Trophoblast cell (in vitro differentiated cells and primary cell): ENCODE results near the gene IL1RN.

Experiments used
- DNase-seq, 2 donors: peaks; one replicate each; pipeline ENCODE4 v3.0.0-alpha.2; 2016
- H2AFZ ChIP-seq: 2 replicates; pipeline ENCODE4 v1.6.1; 2013; ENCODE audit warnings: low read length, moderate library complexity, mild to moderate bottlenecking; ENCODE audit not compliant: insufficient read depth, poor library complexity
- H2AK5ac ChIP-seq: 2 replicates; pipeline ENCODE4 v1.6.1; 2013; ENCODE audit warnings: mild to moderate bottlenecking, low read length
- H2BK120ac ChIP-seq: 2 replicates; pipeline ENCODE4 v1.6.1; 2013; ENCODE audit warnings: low read length, mild to moderate bottlenecking, moderate library complexity; ENCODE audit not compliant: insufficient read depth, poor library complexity
- H2BK12ac ChIP-seq: 2 replicates; pipeline ENCODE4 v1.6.1; 2013; ENCODE audit warnings: mild to moderate bottlenecking, low read length, moderate library complexity
- H2BK5ac ChIP-seq: 2 replicates; pipeline ENCODE4 v1.6.1; 2013; ENCODE audit warnings: low read length, low read depth, moderate library complexity, mild to moderate bottlenecking; ENCODE audit not compliant: poor library complexity
- H3K14ac ChIP-seq: 2 replicates; pipeline ENCODE4 v1.6.1; 2013; ENCODE audit warnings: mild to moderate bottlenecking, low read length
- H3K18ac ChIP-seq: 2 replicates; pipeline ENCODE4 v1.6.1; 2013; ENCODE audit warnings: mild to moderate bottlenecking, low read length
- H3K23ac ChIP-seq: 2 replicates; pipeline ENCODE4 v1.6.1; 2013; ENCODE audit warnings: low read length
- H3K27ac ChIP-seq: 2 replicates; pipeline ENCODE4 v1.5.1; 2013; ENCODE audit warnings: low read depth, mild to moderate bottlenecking, inconsistent platforms, low read length, moderate library complexity
- H3K27me3 ChIP-seq: 2 replicates; pipeline ENCODE4 v1.6.1; 2013; ENCODE audit warnings: inconsistent platforms, mild to moderate bottlenecking, low read length, moderate library complexity; ENCODE audit not compliant: insufficient read depth
- H3K36me3 ChIP-seq, 2 experiments: 1 replicate in 1 of 2; 2 replicates in 1 of 2; pipeline ENCODE4 v1.6.1; 2013; ENCODE audit warnings: low read length in 2 of 2, mild to moderate bottlenecking in 2 of 2, moderate library complexity in 1 of 2; ENCODE audit not compliant: insufficient read depth in 2 of 2, control insufficient read depth in 1 of 2
- H3K4ac ChIP-seq: 2 replicates; pipeline ENCODE4 v1.6.1; 2013; ENCODE audit warnings: low read depth, mild to moderate bottlenecking, low read length, moderate library complexity
- H3K4me1 ChIP-seq, 2 experiments: 1 replicate in 1 of 2; 2 replicates in 1 of 2; pipeline ENCODE4 v1.6.1; 2013; ENCODE audit warnings: low read length in 2 of 2, mild to moderate bottlenecking in 2 of 2, moderate library complexity in 1 of 2; ENCODE audit not compliant: insufficient read depth in 2 of 2, control insufficient read depth in 1 of 2
- H3K4me2 ChIP-seq: 2 replicates; pipeline ENCODE4 v1.6.1; 2013; ENCODE audit warnings: inconsistent platforms, mild to moderate bottlenecking, low read length, moderate library complexity
- H3K4me3 ChIP-seq: 2 replicates; pipeline ENCODE4 v1.5.1; 2013; ENCODE audit warnings: mild to moderate bottlenecking, low read depth, low read length, inconsistent platforms
- H3K79me1 ChIP-seq: one replicate; pipeline ENCODE4 v1.6.1; 2013; ENCODE audit warnings: low read length
- H3K79me2 ChIP-seq: 2 replicates; pipeline ENCODE4 v1.6.1; 2013; ENCODE audit warnings: low read length, mild to moderate bottlenecking; ENCODE audit not compliant: control insufficient read depth, insufficient read depth, poor library complexity
- H3K9ac ChIP-seq: 2 replicates; pipeline ENCODE4 v1.6.1; 2013; ENCODE audit warnings: mild to moderate bottlenecking, low read length
- H3K9me3 ChIP-seq: 2 replicates; pipeline ENCODE4 v1.6.1; 2013; ENCODE audit warnings: low read depth, mild to moderate bottlenecking, control low read depth, inconsistent platforms, low read length; ENCODE audit not compliant: insufficient read depth
- H4K12ac ChIP-seq: 2 replicates; pipeline ENCODE4 v1.6.1; 2013; ENCODE audit warnings: low read depth, mild to moderate bottlenecking, low read length, moderate library complexity
- H4K8ac ChIP-seq: 2 replicates; pipeline ENCODE4 v1.6.1; 2013; ENCODE audit warnings: low read depth, mild to moderate bottlenecking, low read length, moderate library complexity
- H4K91ac ChIP-seq: one replicate; pipeline ENCODE4 v1.6.1; 2013; ENCODE audit warnings: low read depth, mild to moderate bottlenecking, low read length, moderate library complexity
- WGBS: extraction: QIAGEN DNeasy Blood & Tissue Kit; methylation state at CpG from one replicate; pipeline ENCODE4 v1.1.7; 2013; ENCODE audit warnings: missing lambda C conversion rate; ENCODE audit not compliant: insufficient read length, insufficient coverage; ENCODE audit errors: extremely low coverage; 5-methylcytosine and 5-hydroxymethylcytosine counted together

Gene IL1RN

GRCh38 chr2:113173542-113174375 is 46.4 kb downstream of the IL1RN start, which contains the start of gene PSD4:
Gene PSD4 (plus strand): TSS chr2:113173971. CDS start chr2:113182457, 8,486 bp downstream.
- Histone ChIP-seq H2BK5ac (no peak within 1 kb of the TSS), H3K9me3 (peaks cover 1% of the 10 kb centered on the region), H3K4me1 (peaks cover 20 to 28% of the 10 kb centered on the region in 2 experiments), H3K79me1 (peaks cover 18% of the 10 kb centered on the region), H2BK12ac (no peak within 1 kb of the TSS), H3K79me2 (no peaks in the 10 kb centered on the region), H3K18ac (peak within 1 kb of the TSS; percentile 11), H3K27ac (no peak within 1 kb of the TSS), H4K8ac (no peak within 1 kb of the TSS), H4K12ac (no peak within 1 kb of the TSS), H3K27me3 (no peaks in the 10 kb centered on the region), H2AFZ (no peak within 1 kb of the TSS), H2BK120ac (no peak within 1 kb of the TSS), H3K9ac (no peak within 1 kb of the TSS), H3K23ac (no peak within 1 kb of the TSS), H2AK5ac (no peak within 1 kb of the TSS), H4K91ac (peak within 1 kb of the TSS; percentile 28), H3K4me3 (no peak within 1 kb of the TSS), H3K14ac (no peak within 1 kb of the TSS), H3K36me3 (no peaks in the 10 kb centered on the region), H3K4me2 (no peak within 1 kb of the TSS), H3K4ac (no peak within 1 kb of the TSS)
- DNase-seq = no peak
- no CpG with 5 or more reads among the region's 14 CpGs for WGBS

- Histone ChIP-seq H3K14ac (no peak overlapping the region), H3K23ac (no peak overlapping the region), H4K91ac (peak overlapping the region; percentile 17), H3K4me3 (no peak overlapping the region), H2BK5ac (no peak overlapping the region), H3K9me3 (no peaks in the 10 kb centered on the region), H3K4ac (no peak overlapping the region), H2AK5ac (no peak overlapping the region), H4K12ac (no peak overlapping the region), H3K18ac (no peak overlapping the region), H3K27me3 (no peaks in the 10 kb centered on the region), H3K79me2 (no peaks in the 10 kb centered on the region), H3K9ac (no peak overlapping the region), H2AFZ (no peak overlapping the region), H2BK120ac (no peak overlapping the region), H3K79me1 (peaks cover 22% of the 10 kb centered on the region), H3K4me1 (peaks cover 25 to 32% of the 10 kb centered on the region in 2 experiments), H2BK12ac (no peak overlapping the region), H3K27ac (no peak overlapping the region), H3K36me3 (no peaks in the 10 kb centered on the region), H4K8ac (no peak overlapping the region), H3K4me2 (no peak overlapping the region)
- WGBS = no CpG with 5 or more reads among the region's 3 CpGs
- no peak for DNase-seq
Measured at GRCh38 chr2:113174376-113174750, 47.0 kb downstream of the IL1RN start.

- H2AFZ ChIP-seq = peak overlapping the region; percentile 25
- H3K4me3 ChIP-seq = no peak overlapping the region
- H3K4me1 ChIP-seq = peaks cover 27 to 35% of the 10 kb centered on the region in 2 experiments
- peak overlapping the region; percentile 23 for H2BK5ac ChIP-seq
- peak overlapping the region; percentile 34 for H3K27ac ChIP-seq
- H4K91ac ChIP-seq = peak overlapping the region; percentile 77
- H3K18ac ChIP-seq = peak overlapping the region; percentile 18
- H3K79me2 ChIP-seq = no peaks in the 10 kb centered on the region
- H3K4ac ChIP-seq = peak overlapping the region; percentile 25
- peaks cover 25% of the 10 kb centered on the region for H3K79me1 ChIP-seq
- no peaks in the 10 kb centered on the region for H3K9me3 ChIP-seq
- no peak overlapping the region for H3K4me2 ChIP-seq
- no peak overlapping the region for H3K9ac ChIP-seq
- WGBS = no CpG with 5 or more reads among the region's 8 CpGs
- H3K23ac ChIP-seq = no peak overlapping the region
- H3K14ac ChIP-seq = peak overlapping the region; percentile 4
- peak overlapping the region; percentile 46 for H4K12ac ChIP-seq
- no peak for DNase-seq
- peak overlapping the region; percentile 7 for H2AK5ac ChIP-seq
- no peaks in the 10 kb centered on the region for H3K36me3 ChIP-seq
- no peak overlapping the region for H2BK120ac ChIP-seq
- H3K27me3 ChIP-seq = no peaks in the 10 kb centered on the region
- no peak overlapping the region for H2BK12ac ChIP-seq
- H4K8ac ChIP-seq = peak overlapping the region; percentile 56
Measured at GRCh38 chr2:113175042-113175628, 47.7 kb downstream of the IL1RN start.

- no peaks in the 10 kb centered on the region for H3K27me3 ChIP-seq
- peak overlapping the region; percentile 62 for H2BK120ac ChIP-seq
- peaks cover 33 to 39% of the 10 kb centered on the region in 2 experiments for H3K4me1 ChIP-seq
- peak overlapping the region; percentile 25 for H3K4ac ChIP-seq
- peak overlapping the region; percentile 85 for H2AK5ac ChIP-seq
- no peak overlapping the region for H3K23ac ChIP-seq
- H3K14ac ChIP-seq = peak overlapping the region; percentile 72
- no peak for DNase-seq
- no peak overlapping the region for H3K9ac ChIP-seq
- no peak overlapping the region for H2AFZ ChIP-seq
- H3K27ac ChIP-seq = peak overlapping the region; percentile 34
- peaks cover 28% of the 10 kb centered on the region for H3K79me1 ChIP-seq
- H3K9me3 ChIP-seq = no peaks in the 10 kb centered on the region
- H3K36me3 ChIP-seq = no peaks in the 10 kb centered on the region
- peak overlapping the region; percentile 72 for H2BK12ac ChIP-seq
- no peak overlapping the region for H3K4me3 ChIP-seq
- WGBS = no CpG with 5 or more reads among the region's 11 CpGs
- H3K18ac ChIP-seq = peak overlapping the region; percentile 46
- peak overlapping the region; percentile 56 for H4K8ac ChIP-seq
- H4K91ac ChIP-seq = peak overlapping the region; percentile 77
- no peaks in the 10 kb centered on the region for H3K79me2 ChIP-seq
- no peak overlapping the region for H3K4me2 ChIP-seq
- no peak overlapping the region for H4K12ac ChIP-seq
- H2BK5ac ChIP-seq = peak overlapping the region; percentile 46
Measured at GRCh38 chr2:113175736-113176695, 48.6 kb downstream of the IL1RN start.
